GM19455 (cell line): Measurements from ENCODE around the gene TMEM267.
"Not testable (repeated sequence)": the region's sequence is repeated elsewhere in the genome, so short reads cannot be mapped to it uniquely, and the experiment has no call there.

Experiments used
- ATAC-seq: cut with Tn5 transposase; IDR thresholded peaks from one replicate; pipeline ENCODE4 v1.9.1; 2021; ENCODE audit not compliant: unreplicated experiment

The TMEM267 gene

DNA sequence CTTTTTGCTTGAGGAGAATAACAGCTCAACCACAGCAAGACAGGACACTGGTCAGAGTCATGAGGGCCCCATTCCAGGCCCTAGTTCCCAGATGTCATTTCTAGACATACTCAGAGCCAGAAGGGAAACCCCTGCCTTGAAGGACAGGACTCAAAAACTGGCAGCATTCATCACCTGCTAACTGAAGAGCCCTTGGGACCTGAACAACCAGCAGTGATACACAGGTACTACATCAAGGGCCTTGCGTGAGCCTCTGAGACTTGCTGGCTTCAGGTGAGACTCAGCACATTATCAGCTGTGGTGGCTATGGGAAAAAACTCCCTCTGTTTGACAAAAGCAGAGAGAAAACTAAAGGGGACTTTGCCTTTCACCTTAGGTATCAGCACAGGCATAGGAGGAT is 22.6 kb downstream of the TMEM267 start:
- no peak for ATAC-seq

DNA sequence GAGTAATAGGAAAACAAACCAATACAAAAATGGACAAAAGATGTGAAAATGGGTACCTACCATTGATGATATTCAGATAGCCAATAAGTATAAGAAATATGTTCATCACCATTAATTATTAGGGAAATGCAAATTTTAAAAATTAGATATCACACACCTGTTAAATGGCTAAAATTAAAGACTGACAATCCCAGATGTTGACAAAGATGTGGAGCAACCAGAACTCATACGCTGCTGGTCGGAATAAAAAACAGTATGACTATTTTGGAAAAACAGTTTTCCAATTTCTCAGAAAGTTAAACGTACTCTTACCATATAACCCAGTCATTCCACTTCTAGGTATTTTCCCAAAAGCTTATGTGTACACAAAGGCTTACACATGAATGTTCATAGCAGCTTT is 27.1 kb downstream of the TMEM267 start:
- no peak for ATAC-seq

DNA sequence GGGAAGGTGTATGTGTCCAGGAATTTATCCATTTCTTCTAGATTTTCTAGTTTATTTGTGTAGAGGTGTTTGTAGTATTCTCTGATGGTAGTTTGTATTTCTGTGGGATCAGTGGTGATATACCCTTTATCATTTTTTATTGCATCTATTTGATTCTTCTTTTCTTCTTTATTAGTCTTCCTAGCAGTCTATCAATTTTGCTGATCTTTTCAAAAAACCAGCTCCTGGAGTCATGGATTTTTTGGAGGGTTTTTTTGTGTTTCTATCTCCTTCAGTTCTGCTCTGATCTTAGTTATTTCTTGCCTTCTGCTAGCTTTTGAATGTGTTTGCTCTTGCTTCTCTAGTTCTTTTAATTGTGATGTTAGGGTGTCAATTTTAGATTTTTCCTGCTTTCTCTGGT is 42.1 kb downstream of the TMEM267 start:
- ATAC-seq = not testable (repeated sequence)

DNA sequence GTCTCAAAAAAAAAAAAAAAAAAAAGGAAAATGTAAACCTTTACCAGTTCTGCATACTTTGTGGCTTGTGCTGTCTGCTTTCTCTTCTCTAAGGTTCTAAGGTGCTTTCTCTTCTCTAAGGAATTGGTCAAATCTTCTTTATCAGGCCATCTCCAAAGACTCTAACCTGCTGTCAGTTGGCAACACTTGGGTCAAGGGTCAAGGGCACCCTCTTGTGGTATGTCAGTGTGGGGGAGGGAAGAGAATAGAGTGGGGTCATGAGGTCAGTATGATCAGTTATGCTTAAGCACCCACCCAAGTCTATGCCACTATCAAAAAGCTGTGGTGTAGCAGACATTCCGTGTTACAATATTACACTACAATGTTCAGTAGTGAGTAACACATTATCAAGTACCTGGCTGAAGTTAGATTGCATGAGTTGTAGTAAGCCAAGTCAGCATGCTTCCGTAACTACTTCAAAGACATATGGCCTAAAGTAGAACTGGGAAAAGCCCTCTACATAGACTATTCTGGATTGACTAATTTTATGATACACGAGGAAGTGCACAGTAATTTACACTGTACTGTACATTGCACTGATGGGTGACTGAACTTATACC is 46.5 kb downstream of the TMEM267 start:
- no peak for ATAC-seq

DNA sequence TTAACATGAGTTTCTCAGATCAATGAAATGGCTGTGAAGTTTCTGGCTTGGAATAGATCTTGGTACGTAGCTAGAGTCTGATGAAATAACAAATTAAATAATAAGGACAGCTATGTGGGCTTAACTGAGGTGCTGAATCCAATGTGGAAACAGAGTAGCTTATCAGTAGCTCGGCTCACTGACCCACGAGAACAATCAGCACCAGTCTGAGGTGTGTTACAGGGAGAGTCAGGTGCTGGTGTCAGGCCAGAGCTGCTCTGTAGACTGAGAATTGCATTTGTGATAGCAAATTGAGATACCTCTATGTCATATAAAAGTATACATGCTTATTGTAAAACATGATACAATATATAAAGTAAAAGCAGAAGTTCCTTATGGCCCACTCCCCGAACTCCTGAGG is 50.3 kb downstream of the TMEM267 start:
- no peak for ATAC-seq

DNA sequence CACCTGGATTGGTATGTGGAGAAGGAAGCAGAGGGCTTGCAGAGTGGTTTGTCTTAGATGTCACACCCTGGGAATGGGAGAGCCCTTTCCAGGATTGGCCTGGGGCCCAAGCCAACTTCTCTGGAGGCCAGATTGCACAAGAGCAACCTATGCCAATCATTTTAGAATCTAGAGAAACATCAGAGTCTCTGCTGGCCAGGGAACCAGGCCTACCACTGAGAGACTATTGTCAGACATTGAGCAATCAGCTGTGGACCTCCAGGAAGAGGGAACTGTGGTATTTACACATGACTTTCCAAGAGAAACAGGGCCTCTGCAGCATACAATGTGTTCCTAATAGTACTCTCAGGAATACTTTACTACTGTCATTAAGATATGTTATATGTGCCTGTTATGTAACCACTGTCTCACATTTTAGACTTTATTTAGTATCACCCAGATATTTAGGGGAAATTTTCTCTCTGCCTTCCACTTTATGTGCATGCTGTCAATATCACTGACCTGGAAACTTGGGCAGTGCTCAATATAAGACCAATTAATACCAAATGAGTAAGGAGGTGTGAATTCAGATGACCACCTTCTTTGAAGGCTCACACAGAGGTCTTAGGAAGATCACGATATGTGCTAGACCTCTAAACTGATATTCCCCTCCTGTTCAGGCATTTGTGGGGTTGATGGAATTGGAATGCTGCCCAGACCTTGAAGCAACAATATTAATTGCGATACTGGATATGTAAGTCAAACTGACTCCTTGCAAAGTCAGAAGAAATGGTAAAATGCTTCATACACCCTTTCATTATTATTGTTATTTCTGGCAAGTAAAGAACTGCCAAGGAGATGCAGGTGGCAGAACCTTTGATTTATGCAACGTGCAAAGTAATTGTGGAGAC is 50.9 kb downstream of the TMEM267 start:
- no peak for ATAC-seq

DNA sequence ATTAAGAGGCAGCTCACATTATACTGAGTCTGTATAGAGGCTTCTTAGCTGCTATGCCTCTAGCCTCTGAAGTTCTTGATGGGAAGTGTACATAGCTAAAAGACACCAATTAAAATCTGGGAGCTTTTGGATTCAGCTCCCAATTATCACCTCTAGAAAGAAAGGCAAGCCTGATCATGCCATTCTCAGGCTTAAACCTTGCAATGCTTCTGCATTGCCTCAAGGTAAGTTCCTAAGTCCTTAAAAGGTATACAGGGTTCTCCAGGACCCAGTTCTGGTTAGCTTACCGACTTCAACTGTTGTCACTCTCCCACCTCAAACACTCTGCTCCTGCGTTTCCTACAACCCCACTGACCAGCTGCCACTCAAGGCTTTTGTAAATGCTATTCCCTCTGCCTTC is 54.0 kb downstream of the TMEM267 start:
- ATAC-seq = no peak

DNA sequence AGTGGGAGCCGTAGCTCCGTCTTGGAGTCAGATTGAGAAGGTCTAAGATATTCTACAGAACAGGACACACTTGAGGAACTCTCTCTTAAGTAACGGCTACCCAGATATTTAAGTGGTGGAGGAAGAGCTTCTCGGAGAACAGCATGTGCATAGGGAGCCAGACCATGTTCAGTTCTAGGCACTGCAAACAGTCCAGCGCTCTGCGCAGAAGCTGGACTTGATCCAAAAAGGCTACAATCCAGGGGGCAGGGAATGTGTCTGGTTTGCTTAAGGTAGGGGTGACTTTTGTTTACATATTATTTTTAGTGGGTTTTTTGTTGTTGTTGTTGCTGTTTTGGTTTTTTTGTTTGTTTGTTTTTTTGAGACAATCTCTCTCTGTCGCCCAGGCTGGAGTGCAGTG is 54.6 kb downstream of the TMEM267 start:
- ATAC-seq = no peak

DNA sequence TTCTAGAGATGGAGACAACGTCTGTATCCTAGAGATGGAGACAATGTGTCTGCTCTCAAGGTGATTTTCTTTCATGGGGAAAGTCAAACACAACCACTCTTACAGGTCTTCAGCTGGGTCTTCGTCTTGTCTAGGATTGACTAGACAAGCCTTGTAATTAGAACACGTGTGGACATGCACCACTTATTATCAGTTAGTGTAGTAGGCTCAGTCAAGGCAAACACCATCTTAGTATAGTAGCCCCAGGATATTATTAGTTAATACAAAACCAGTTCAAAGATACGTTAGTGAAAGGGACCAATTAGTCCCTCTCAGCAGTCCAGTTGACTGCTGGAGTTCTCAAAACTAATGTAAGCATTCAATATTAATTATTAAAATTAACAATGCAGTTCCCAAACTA is 56.4 kb downstream of the TMEM267 start:
- no peak for ATAC-seq

DNA sequence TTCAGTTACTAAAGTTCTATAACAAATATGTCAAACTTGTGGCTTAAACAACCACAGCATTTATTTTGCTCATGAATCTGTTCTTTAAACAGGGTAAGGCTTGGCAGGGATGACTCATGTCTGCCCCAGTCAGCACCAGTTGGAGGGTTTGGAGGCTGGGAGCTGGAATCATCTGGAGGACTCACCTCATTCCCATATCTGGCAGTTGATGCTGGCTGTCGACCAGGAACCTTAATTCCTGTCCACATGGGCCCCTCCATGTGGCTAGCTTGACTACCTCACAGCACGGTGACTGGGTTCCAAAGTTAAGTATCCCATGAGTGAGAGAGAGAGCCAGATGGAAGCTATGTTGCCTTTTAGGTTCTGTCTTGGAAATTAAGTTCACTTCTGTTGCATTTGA is 57.7 kb downstream of the TMEM267 start:
- ATAC-seq = no peak

DNA sequence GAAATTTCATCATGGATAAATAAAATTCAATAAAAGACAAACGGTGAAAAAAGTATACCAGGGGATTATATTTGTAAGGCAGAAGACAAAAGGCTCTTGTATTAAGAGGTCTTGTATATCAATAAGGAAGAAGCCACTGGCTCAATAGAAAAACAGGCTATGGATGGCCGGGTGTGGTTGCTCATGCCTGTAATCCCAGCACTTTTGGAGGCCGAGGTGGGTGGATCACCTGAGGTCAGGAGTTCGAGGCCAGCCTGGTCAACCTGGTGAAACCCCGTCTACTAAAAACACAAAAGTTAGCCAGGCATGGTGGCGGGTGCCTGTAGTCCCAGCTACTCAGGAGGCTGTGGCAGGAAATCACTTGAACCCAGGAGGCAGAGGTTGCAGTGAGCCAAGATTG is 60.6 kb downstream of the TMEM267 start:
- ATAC-seq = not testable (repeated sequence)

DNA sequence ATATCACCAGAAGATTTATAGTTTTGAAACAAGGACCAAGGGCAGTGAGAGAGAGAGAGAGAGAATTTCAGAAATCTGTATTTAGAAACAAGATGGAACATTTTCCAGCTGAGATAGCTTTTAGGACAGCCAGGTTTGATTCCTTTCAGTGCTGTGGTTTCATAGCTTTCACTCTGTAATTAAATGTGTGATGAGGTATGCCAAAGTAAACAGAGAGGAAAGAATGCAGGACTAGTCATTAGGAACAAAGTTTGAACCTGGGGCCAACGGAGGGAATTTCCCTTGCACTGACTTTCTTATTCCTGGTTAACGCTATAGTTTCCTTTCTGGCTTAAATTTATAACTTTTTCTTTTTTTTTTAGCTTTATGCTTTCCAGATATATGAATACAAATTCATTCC is 61.5 kb downstream of the TMEM267 start:
- no peak for ATAC-seq

DNA sequence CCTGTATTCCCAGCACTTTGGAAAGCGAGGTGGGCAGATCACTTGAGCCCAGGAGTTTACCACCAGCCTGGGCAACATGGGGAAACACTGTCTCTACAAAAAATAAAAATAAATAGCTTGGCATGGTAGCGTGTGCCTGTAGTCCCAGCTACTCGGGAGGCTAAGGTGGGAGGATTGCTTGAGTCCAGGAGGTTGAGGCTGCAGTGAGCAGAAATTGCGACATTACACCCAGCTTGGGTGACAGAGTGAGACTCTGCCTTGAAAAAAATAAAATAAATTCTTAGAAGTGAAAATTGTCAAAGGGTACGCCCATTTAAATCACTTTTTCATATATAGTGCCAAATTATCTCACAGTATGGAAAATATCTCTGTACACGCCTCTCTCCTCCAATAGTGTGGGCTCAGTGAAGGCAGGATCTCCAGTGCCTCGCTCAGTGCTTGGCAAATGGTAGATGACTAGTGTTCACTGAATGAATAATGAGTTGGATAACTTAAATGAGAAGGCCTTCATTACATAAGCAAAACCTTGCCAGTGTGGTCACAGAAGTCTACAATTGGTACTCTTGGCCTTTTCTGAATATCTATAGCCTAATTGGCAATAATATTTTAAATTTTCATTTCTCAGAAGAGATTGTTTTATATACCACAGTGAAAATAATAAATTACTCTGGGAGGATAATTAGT is 62.1 kb downstream of the TMEM267 start:
- ATAC-seq = no peak

DNA sequence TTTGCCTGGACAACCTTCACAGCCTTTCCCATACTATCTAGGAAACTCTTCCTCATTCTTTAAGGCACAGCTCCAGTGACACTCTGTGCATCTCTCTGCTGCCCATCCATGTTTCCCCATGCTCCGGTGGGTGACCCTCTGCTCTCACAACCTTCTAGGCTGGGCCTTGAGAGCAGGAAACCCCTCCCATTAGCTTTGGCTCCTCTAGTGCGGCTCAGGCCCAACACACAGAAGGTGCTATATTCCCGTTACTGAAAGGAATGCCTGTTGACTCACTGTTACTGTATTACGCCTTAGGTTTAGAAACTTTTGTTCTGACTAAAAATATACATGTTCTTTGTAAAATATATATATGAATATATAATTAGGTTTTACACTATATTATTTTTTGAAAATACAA is 63.4 kb downstream of the TMEM267 start:
- no peak for ATAC-seq

DNA sequence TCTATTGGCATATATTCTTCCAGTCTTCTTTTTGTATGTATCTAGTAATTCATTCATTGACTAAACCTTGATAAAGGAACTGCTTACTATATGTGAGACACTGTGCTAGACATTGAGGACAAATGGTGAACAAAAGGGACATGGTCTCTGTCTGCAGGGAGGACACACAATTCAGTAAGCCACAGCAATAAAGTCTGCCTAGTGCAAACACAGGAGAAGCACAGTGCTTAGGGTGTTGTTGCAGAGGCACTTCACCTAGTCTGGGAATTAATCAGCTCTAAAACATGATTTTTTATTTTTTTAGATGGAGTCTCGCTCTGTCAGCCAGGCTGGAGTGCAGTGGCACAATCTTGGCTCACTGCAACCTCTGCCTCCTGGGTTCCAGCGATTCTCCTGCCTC is 65.1 kb downstream of the TMEM267 start:
- ATAC-seq = no peak

DNA sequence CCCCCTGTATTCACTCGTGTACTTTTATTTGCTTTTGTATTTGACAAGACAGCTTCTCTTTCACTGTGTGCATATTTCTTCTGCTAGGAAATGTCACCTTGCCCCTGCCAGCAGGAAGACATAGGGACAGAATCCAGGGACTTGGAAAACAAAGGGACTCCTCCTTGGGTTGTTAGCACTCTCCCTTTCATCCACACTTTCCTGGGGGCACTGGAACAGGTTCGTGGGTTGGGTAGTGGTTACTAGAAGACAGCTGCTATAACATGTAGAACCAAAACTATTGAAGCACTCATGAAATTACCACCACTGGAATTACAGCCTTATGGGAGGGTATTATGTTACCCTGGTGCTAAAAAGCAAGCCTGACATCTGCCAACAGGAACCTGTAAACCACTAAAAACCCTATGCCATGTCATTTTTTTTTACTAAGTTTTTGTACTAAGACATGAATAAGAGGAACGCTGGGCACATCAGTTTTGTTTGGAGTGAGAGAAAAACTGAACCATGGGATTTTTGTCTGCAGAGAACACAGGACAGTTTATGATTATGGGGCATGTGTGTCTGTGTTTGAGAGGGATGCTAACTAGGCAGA is 66.8 kb downstream of the TMEM267 start:
- no peak for ATAC-seq

DNA sequence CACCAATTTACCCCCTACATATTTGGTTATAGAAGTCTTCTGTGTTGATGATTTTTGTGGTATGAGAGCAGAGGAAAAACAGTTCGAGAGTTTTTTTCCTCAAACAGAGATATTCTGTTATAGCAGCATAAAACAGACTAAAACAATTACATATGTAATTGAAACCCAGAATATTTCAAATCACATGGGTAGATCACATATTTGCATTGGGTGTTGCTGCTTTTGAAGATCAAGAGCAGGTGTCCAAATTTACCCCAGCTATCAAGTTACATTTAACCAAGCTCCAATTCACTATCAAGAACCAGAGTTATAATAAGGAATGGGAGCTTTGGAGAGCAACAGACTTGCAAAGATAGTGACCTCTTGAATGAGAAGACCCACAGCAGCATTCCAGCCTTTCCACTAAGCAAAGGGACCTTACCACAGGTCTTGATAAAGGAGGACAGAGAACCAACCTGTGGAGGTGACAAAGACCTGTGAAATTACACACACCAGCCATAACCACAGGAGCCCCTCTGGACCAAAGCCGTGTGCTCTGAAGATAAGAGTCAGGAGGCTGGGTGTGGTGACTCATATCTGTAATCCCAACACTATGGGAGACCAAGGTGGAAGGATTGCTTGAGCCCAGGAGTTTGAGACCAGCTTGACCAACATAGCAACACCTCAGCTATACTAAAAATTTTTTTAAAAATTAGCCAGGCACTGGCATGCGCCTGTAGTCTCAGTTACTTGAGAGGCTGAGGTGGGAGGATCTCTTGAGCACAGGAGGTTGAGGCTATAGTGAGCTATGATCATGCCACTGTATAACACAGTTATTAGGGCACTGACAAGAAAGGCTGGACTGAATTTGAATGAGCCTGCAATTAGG is 67.5 kb downstream of the TMEM267 start:
- no peak for ATAC-seq

DNA sequence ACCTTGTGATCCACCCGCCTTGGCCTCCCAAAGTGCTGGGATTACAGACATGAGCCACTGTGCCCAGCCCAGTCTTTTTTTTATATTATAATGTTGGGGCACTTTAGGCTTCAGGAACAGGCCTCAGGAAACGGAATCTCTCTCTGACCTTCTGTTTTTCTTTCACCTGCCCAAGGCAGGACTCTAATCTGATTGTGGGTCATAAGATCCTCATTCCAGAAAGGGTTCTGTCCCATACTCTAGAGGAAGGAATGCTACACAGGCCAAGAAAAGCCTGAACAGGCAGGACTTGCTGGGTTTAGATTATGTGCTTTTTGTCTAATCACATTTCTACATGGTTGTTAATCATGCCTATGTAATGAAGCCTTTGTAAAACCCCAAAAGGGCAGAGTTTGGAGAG is 69.7 kb downstream of the TMEM267 start:
- no peak for ATAC-seq

DNA sequence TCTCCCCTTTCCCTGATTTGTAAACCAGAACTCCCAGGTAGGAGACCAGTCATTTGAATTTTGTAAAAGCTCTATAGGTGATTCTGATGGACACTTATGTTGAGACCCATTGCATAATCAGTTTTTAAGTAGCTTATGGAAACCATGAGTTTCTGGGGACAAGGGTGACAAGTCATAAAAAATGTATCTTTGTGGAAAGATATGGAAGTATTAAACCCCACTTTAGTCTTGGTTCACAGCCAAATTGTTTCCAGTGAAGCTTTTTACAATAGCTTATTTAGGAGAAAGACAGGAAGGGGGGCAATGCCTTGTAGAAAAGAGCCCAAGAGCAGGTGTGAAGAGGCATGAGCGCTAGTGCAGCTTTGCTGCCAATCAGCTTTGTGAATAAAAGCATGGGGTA is 71.0 kb downstream of the TMEM267 start:
- no peak for ATAC-seq

DNA sequence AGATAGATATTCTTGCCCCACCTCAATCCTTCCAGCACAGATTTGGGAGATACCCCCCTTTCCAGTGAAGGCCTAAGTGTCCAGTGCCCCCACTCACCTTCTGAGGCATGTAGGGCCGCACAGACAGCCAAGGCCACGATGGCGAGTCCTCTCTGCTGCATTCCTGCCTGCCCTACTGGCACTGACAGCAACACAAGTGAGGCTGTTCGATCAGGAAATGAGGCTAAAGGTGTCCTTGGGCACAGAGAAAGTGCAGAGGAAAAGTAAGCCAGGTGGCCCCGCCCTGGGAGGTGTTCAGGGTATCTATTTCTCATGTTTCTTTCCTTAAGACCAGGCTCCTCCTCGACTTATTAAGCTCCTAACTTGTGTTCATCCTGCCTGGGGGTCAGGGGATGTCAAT is 71.5 kb downstream of the TMEM267 start, which contains the start of gene CCL28:
Gene CCL28 (minus strand): TSS at position 236 of the 400 bp plus-strand sequence. CDS start 75 bp downstream, at position 161.
- ATAC-seq = no peak

DNA sequence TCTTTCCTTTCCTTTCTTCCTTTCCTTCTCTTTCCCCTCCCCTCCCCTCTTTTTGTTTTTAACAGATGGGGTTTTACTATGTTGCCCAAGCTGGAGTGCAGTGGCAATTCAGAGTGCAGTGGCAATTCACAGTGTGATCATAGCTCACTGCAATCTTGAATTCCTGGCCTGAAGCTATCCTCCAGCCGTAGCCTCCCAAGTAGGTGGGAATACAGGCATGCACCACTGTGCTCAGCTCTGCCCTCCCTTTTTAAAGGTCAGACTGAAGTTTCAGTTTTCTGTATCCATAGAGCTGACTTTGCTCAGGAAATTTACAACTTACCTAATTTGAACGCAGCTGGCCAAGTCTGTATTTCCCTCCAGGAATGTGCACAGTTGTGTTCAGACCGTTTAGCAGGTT is 72.2 kb downstream of the TMEM267 start:
- no peak for ATAC-seq
